Fibroblast of the aortic adventitia (primary cell): ENCODE measurements around the gene SAE1. TPM values are rescaled to one million over a fixed set of nuclear protein-coding genes. Genes with fewer than 3 reads are reported as not detected.

Experiments
- DNase-seq: peaks from one replicate; pipeline ENCODE4 v3.0.0-alpha.2; 2010; ENCODE audit warnings: low read depth
- H3K4me3 ChIP-seq: 2 replicates; pipeline ENCODE4 v1.5.1; 2011; ENCODE audit warnings: low read depth, mild to moderate bottlenecking, control low read depth, low read length, moderate library complexity
- small RNA-seq: library from RNA; depleted of rRNA; stranded (forward); fragments of <200 nt; gene quantifications from one replicate; pipeline ENCODE3, GENCODE V24; 2012
- total RNA-seq: library from RNA; depleted of rRNA; stranded (reverse); fragments of >200 nt; gene quantifications from 2 replicates; pipeline ENCODE4 v1.2.3, GENCODE V29; 2012; ENCODE audit warnings: low replicate concordance
- TF ChIP-seq, protein P1 (sequence below): IDR thresholded peaks from 2 replicates; pipeline ENCODE4 v1.5.1; 2011; ENCODE audit warnings: mild to moderate bottlenecking, low read length, control low read depth, inconsistent platforms; ENCODE audit not compliant: insufficient read depth

SAE1 gene
- total RNA-seq, 1 donor = 140 TPM

DNA sequence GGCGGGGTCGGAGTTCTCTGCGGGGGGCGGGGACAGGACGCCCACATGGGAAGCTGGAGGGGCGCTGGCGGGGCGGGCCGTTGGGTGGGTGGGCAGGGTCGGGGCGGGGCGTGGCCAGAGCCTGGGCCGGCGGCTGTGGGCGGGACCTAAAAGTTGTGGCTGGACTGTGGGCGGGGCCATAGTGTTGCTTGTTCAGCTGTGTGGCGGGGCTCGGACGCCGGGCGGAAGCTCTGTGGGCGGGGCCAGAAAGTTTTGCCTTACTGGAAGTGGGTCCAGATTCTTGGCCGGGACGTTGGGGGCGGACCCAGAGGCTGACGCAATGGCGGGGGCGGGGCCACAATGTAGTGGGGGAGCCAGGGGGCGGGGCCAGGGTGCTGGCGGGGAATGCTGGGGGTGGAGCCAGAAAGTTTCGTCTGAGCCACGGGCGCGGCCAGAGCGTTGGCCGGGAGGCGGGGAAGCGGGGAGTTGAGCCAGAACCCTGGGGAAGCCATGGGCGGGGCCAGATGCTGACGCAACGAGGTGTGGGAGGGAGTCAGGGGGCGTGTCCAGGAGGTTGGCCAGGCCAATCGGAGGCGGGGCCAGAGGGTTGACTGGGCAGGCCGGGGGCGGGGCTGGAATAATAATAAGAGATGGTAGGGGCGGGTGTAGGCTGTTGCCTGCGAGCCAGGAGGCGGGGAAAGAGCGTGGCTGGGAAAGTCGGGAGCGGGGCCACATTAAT, 126.2 kb downstream of the SAE1 start:
- peak overlapping the region; percentile 89 for H3K4me3 ChIP-seq
- DNase-seq = peak; percentile 99
- TF ChIP-seq, protein P1, sequence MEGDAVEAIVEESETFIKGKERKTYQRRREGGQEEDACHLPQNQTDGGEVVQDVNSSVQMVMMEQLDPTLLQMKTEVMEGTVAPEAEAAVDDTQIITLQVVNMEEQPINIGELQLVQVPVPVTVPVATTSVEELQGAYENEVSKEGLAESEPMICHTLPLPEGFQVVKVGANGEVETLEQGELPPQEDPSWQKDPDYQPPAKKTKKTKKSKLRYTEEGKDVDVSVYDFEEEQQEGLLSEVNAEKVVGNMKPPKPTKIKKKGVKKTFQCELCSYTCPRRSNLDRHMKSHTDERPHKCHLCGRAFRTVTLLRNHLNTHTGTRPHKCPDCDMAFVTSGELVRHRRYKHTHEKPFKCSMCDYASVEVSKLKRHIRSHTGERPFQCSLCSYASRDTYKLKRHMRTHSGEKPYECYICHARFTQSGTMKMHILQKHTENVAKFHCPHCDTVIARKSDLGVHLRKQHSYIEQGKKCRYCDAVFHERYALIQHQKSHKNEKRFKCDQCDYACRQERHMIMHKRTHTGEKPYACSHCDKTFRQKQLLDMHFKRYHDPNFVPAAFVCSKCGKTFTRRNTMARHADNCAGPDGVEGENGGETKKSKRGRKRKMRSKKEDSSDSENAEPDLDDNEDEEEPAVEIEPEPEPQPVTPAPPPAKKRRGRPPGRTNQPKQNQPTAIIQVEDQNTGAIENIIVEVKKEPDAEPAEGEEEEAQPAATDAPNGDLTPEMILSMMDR = no peak

DNA sequence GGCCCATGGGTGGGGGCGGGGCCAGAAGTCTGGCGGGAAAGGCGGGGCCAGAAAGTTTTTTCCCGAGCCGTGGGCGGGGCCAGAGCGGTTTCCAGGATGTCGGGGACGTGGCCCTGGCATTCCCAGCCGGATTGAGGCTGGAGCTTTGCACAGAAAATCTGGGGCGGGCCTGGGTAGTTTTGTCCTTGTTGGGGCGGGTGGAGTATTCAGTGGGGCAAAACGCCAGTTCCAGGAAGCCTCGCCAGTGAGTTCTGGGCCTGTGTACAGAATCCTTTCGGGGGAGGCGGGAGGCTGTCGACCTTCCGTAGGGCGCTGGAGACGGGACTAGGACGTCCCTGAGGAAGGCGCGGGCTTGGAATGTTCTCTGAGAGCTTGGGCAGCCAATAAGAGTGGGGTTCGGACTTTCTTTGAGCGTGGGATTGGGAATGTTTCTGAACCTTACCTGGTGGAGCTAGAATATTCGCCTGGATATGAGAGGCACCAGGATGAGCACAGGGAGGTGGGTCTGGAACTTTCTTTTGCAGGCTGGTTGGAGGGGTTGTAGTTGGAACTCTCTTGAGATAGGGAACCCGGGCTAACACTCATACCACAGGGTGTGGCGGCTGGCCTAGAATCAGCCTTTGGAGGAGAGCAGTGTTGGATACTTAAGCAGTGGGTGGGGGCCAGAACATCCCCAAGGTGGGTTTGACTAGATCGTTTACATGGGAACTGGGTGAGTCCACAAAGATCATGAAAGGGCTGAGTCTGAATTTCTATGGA, 127.0 kb downstream of the SAE1 start:
- peak overlapping the region; percentile 74 for H3K4me3 ChIP-seq
- DNase-seq = peak; percentile 59
- TF ChIP-seq, protein P1 = no peak

DNA sequence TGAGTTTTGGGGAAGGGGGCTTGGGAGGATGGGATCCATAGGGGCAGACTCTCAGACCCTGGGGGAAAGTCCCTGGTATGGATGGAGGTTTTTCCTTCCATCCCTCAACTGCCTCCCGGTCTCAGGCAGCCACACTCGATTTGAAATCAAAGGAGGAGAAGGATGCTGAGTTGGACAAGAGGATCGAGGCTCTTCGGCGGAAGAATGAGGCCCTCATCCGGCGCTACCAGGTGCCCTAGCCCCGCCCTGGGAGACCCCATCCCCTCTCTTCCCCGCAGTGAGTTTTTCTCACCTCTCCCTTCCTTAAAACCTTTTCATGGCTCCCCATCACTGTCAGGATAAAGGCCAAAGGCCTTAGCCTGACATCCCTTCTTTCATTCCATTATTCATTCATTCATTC, 127.8 kb downstream of the SAE1 start:
- peak overlapping the region; percentile 74 for H3K4me3 ChIP-seq
- TF ChIP-seq, protein P1 = no peak
- no peak for DNase-seq

DNA sequence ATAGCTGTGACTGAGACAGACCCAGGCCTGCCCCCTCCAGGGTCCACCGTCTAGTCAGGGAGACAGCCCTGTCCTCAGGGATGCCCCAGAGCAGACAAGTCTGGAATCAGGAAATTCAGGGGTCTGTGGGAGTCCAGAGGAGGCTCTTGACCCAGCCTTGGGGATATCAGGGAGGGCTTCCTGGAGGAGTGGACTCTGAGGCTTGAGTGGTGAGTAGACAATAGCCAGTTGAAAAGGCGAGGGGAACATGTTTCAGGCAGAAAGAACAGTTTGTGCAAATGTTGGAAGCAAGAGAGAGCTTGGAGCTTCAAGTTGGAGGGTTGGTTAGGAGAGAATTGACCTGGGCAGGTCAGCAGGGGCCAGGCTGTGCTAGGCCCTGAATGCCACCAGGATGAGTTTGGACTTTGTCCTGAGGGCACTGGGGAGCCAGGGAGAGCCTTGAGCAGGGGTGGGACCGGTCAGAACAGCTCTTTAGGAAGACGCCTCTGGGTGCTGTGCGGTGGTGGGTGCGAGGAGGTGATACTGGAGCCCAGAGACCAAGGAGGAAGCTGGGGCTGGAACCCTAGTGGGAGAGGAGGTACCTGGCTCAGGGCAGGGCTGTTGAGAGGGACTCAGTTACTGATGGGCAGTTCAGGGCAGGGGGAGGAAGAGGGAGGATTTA, 128.4 kb downstream of the SAE1 start:
- TF ChIP-seq, protein P1 = no peak
- H3K4me3 ChIP-seq = peak overlapping the region; percentile 74
- no peak for DNase-seq

Small RNA genes within 50 kb of the gene (small RNA-seq; reads per million reads assigned to genes)
- not detected for gene MIR3190

Other genes starting within 250 kb of the SAE1 start
- gene NPAS1, start 111.0 kb upstream of the SAE1 start, total RNA-seq = 0.49 and 2.1 TPM in 2 replicates
- 21.0 and 43.1 TPM in 2 replicates for gene TMEM160, start 82.2 kb upstream of the SAE1 start, total RNA-seq
- gene ZC3H4, start 17.1 kb upstream of the SAE1 start, total RNA-seq = 20.4 and 24.0 TPM in 2 replicates
- gene BBC3, start 100.4 kb downstream of the SAE1 start, total RNA-seq = 9.2 and 12.9 TPM in 2 replicates
- 6.5 and 16.3 TPM in 2 replicates for gene CCDC9, start 125.7 kb downstream of the SAE1 start, total RNA-seq
- 1.6 and 2.3 TPM in 2 replicates for gene INAFM1, start 144.1 kb downstream of the SAE1 start, total RNA-seq
- 0.09 TPM in 1 of 2 replicates, not detected in the other for gene C5AR1, start 179.0 kb downstream of the SAE1 start, total RNA-seq
- 0.33 and 0.63 TPM in 2 replicates for gene C5AR2, start 201.3 kb downstream of the SAE1 start, total RNA-seq
- gene DHX34, start 218.5 kb downstream of the SAE1 start, total RNA-seq = 8.1 and 11.6 TPM in 2 replicates